Putamen (tissue), 1 donor: ENCODE results near the gene INTS12.
A peak's percentile ranks its signal among the peaks of the same experiment; 100 is the strongest.

Experiments used
- DNase-seq: peaks from one replicate; pipeline ENCODE4 v3.0.0-alpha.2; 2016; ENCODE audit warnings: low spot score

The INTS12 gene

GRCh38 chr4:105683038-105683437 is 25.5 kb downstream of the INTS12 start:
- DNase-seq, result no peak

- DNase-seq, result no peak
Observed at GRCh38 chr4:105679186-105679585, 29.3 kb downstream of the INTS12 start.

DNA sequence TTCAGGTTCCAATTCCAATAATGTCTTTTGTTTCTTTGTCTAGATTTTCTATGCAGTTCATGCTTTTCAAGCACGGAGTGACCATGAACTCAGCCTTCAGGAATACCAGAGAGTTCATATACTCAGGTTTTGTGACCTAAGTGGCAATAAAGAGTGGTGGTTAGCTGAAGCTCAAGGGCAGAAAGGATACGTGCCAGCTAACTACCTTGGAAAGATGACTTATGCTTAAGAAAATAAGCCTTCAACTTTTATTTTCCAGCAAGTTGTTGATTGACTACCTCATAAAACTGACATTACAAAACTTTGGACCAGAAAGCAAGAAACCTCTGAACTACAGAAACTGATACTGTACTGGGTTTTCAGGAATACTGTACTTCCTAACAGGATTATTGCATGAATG is 30.8 kb downstream of the INTS12 start:
- no peak for DNase-seq

- no peak for DNase-seq
Observed at GRCh38 chr4:105674011-105674410, 34.5 kb downstream of the INTS12 start.

DNA sequence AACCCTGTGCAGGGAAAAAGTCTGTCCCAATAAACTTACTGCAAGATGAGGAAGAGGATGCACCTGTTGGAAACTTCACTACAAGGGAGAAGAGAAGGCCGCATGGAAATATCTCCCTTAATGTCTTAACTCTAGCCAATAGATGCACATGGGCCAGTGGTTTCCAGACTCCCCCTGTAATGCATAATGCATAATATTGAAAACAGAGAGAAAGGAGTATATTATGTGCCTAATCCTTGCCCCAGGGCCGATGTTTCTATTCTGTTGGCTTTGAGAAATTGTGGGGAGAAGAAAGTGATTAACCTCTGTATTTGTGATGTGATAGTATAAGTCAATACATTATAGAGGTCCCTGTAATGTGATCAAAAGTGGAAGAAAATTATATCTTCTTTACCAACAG is 37.2 kb downstream of the INTS12 start:
- no peak for DNase-seq

- DNase-seq, result no peak
Observed at GRCh38 chr4:105670684-105671083, 37.8 kb downstream of the INTS12 start.

- no peak for DNase-seq
Observed at GRCh38 chr4:105666693-105667092, 41.8 kb downstream of the INTS12 start.

DNA sequence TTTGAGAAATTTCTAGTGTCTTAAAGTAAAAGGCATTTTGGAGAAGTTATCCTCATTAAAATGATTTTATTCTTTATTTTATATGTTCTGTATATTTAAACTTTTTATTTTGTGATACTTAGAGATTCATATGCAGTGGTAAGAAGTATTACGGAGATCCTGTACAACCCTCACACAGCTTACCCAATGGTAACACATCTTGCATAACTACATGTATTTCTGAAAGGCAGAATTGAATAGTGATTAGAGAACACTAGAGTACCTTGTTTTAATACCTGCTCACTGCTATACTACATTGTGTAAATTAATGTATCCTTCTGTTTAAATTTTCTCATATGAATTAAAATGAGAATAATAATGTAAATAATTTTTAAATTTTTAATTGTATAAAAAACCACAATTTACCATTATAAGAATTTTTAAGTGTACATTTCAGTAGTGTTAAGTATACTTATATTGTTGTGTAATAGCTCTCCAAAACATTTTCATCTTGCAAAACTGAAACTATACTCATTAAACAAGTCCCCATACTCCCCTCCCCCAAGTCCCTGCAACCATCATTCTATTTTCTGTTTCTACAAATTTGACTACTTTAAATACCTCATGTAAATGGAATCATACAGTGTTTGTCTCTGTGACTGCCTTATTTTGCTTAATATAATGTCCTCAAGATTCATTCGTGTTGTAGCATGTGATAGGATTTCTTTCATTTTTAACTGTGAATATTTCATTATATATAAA is 45.4 kb downstream of the INTS12 start:
- no peak for DNase-seq

DNA sequence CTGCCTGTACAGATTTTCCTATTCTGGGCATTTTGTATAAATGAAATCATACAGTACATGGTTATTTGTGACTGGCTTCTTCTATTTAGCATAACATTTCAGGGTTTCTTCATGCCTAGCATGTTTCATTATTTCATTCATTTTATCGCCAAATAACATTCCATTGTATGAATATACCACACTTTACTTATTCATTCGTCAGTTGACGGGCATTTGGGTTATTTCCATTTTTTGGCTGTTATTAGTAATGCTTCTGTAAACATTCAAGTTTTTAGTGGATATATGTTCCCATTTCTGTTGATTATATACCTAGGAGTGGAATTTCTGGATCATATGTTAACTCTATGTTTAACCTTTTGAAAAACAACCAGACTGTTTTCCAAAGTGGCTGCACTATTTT is 47.5 kb downstream of the INTS12 start:
- no peak for DNase-seq

GRCh38 chr4:105659190-105659589 is 49.3 kb downstream of the INTS12 start:
- DNase-seq, result no peak

GRCh38 chr4:105657117-105657765 is 51.2 kb downstream of the INTS12 start:
- DNase-seq, result no peak

GRCh38 chr4:105652286-105652888 is 56.1 kb downstream of the INTS12 start:
- DNase-seq, result no peak

- no peak for DNase-seq
Observed at GRCh38 chr4:105651884-105652283, 56.6 kb downstream of the INTS12 start.

DNA sequence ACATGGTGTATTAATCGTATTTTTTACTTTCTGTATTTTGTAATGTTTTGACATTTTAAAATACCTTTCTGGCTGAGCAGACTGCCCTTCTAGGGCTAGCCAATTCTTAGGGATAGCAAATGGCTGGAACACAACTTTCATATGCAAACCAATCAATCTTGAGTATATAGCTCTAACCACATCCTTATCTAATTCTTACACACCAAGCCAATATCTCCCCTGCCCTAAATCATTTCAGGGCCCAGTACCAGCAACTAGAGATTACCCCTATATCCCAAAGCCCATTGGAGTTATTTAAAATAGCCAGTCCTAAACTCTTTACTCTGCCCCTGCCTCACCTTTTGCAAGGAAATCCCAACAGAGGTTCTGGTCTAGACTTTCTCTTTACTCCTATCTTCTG is 58.3 kb downstream of the INTS12 start:
- DNase-seq, result no peak

DNA sequence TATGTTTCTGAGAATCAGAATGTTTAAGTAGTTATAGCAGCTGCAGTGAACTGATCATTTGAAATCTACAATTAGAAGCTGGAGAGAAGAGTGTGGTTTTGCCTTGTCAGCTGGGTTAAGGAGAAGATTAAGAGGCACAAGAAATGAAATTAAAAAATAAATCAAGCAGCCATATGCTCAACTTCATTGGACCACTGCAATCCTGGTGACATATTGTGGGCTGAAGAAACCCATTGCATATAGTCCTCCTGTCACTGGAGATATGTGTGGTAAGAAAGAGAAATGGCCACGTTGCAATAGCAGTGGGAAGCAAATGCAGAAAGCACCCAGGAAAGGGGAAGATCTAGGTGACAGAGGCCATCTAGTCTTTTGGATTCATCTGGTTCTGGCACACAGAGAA is 63.0 kb downstream of the INTS12 start:
- no peak for DNase-seq

DNA sequence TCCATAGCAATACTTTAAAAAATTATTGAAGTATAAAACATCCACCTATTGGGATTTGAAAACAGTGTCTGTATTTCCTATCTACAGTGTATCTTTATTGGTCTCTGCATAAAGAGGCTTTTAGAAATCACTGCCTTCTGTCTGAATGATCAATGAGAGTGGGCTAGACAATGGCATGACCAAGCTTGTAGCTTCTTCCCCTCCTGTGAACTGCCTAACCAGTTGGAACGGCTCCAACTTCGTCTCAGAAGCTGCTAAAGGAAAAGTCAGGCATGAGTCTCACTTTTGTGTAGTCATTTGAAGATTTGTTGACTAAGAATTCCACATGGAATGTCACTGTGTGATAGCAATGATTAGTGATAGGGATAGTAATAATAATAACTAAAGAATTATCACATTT is 64.2 kb downstream of the INTS12 start:
- no peak for DNase-seq

DNA sequence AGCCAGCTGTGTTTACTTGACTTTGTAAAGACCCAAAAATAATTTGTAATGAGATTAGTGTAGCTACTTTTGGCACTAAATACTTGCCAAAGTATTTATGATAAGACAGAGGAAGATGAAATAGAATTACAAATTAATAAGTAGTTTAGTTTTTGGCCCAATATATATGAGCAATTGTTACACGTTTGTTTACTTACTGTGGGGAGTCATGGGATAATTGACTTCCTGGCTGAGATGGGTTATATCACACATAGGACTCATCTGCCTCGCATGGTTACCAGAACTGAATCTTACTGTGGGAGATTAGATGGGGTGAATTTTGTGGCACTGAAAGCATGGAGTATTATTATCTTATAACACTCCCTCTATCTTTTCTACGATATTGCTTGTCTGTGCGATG is 66.6 kb downstream of the INTS12 start:
- DNase-seq, result no peak

DNA sequence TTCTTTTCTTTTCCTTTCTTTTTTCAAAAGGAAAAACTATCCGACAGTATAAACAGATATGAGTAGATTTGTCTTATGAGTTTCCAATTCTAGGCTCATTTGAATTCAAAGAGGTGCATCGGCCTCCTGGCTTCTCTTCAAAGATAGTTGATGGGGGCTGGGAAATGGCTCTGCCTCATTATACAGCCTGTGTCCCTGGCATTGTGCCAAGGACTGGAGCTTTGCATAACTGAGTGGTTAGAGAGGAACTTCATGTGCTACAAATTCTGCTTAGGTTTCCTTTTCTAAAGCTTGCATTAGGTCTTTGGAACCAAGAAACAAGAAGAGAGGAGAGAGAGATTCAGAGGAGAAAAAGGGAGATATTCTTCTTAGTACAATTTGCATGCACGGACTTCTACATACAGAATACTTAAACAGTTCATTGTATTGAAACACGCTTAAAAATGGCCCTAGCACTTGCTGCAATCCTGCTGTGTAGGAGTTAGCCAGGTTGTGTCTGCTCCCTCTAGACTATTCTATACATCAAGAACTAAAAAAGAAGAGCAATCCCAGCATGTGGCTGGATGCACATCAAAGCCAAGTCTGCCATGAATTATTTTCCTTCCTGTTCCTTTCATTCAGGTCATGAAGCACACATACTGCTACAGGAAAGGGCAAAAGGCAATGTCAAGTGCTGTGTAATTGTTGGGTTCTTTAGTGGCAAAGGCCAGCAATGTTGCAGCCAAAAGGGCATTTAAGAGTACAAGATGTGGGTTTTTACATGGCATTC is 70.9 kb downstream of the INTS12 start:
- DNase-seq, result peak; percentile 74

DNA sequence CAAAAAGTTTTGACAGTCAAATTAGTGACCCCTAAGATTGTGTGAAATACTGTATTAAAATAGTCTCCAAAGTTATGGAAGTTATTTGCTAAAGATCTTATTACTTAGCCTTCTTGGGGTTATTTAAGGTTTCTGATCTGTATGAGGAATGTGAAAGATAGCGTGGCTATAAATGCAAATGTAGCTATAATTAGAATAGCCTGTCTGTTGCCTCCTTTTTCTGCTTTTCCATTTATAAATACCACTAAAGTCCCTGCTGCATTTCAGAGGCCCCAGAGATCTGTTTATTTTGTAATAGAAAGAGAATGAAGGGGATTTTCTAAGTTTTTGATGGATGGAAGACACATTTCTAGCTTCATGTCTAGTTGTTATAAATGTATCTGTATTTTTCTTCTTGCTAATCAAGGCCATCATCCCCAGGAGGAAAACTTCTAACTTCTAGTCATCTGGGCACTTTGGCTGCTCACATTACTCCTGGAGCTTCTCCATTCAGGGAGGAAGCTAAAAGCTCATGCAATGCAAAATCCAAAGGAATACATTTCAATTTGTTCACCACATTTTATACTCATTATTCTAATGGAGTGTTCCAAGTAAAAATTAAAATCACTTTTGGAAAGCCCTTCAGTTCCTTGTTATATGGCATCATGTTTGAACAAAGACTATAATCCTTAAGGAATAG is 73.9 kb downstream of the INTS12 start:
- no peak for DNase-seq

- DNase-seq, result no peak
Observed at GRCh38 chr4:105633241-105633640, 75.2 kb downstream of the INTS12 start.
